ENCODE results near the gene C2CD4C.
"Not testable (repeated sequence)": the region's sequence is repeated elsewhere in the genome, so short reads cannot be mapped to it uniquely, and the experiment has no call there.

The C2CD4C gene

DNA sequence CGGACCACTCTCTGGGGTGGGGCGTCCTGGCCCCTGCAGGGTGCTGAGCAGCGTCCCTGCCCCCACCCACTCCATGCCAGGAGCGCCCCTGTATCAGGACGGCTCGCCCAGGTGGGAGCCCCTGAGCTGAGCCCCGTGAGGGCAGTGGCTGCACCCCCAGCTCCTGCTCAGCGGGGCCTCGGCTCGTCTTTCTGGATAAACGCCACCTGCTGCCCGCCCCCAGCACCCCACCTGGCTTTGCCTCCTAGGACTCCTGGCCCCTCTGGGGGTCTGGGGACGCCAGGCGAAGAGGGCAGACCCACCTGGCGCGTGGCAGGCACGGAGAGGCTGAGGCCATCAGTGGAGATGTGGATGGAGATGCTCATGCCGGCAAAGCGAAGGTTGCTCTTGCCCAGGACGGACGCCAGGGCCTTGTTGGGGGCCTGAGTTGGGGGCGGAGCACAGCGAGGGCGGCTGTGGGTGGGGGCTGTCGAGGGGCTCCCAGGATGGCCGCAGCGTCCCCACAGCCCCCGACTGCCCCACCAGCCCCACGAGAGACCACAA lies 29.5 kb upstream of the C2CD4C start:
- no peak for DNase-seq

DNA sequence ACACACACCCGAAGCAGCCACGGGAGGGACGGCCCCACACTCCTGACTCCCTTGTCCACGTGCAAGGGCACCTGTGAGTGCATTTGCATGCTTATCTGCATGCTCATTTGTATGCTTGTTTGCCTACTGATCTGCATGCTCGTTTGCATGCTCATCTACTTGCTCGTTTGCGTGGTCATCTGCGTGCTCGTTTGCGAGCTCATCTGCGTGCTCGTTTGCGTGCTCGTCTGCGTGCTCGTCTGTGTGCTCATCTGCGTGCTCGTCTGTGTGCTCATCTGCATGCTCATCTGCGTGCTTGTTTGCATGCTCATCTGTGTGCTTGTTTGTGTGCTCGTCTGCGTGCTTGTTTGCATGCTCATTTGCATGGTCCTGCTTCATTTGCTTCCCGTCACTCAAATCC lies 28.1 kb upstream of the C2CD4C start:
- no peak for DNase-seq

DNA sequence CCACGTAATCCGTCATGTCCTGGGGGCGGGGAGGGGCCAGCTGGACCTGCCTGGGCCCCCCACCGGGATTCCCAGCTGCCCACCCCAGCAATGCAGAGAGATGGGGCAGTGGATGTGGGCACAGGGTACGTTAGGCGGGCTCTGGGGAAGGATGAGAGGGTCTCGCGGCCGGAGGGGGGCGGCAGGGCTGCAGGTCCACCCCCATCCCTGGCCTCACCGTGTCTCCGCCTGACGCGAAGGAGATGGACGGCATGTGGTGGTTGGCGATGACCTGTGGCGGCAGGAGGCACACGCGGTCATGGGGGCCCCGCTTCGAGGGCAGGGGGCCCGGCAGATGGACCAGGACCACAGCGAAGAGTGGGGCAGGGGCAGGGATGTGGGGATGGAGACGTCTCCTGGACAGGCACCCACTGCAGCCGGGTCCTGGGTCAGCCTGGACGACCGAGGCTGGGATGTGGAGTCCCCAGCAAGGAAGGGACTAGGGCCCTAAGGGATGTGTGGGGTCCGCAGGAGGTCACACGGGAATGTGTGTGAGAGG lies 27.5 kb upstream of the C2CD4C start:
- DNase-seq = no peak

DNA sequence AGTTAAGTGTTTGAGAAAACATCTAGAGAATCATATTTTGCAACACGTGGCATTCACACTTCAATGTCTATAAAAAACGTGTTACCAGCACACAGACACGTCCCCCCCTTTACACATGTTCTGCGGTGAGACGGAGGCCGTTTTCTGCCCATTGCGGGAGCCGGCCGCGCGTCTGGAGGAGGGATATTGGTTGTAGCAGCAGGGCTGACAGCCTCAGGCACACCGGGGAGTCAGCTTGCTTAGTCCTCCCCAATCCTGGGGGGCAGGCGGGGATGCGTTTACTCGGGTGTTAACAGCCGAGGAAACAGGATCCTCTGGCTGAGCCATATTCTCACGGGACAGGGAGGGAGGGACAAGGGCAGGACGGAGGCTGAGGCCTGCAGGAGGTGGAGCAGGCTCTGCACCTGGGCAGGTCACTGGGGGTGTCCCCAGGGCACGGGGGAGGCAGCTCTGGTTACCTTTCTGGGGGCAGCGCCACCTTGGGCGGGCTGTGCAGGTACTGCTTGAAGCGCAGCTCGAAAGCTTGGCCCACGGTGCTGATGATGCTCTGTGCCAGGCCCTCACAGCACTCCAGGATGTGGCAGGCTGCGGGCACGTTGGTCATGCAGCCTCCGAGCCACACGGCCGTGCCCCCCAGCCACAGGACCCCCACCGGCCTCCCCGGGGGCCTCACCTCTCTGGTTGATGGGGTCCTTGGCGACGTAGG lies 26.9 kb upstream of the C2CD4C start:
- DNase-seq = no peak

DNA sequence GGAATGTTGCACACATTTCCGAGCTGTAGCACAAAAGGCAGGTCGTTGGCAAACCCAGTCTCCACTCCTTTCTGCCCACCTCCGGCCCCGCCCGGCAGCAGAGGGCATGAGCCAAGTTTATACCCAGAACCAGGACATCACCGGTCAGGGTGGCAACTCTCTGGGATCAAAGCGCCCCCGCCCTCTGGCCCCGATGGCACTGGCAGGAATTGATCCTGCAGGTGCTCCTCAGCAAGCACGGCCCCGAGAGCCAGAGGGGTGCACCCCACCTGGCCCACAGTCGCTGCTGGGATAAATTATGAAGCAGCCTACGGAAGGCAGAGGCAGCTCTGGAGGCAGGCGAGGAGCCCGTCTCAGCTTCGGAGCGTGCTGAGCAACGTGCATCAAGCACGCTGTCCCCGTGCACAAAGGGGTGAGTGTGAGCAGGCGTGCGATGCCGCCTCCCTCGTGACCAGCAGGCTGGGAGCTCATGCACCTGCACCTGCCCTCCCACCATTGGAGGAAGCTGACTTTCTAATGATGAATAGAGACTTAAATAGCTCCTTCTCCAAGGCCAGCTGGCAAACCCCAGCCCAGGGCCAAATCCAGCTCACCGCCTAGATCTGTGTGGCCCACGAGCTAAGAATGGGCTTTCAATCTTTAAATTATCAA lies 26.2 kb upstream of the C2CD4C start:
- DNase-seq = no peak

DNA sequence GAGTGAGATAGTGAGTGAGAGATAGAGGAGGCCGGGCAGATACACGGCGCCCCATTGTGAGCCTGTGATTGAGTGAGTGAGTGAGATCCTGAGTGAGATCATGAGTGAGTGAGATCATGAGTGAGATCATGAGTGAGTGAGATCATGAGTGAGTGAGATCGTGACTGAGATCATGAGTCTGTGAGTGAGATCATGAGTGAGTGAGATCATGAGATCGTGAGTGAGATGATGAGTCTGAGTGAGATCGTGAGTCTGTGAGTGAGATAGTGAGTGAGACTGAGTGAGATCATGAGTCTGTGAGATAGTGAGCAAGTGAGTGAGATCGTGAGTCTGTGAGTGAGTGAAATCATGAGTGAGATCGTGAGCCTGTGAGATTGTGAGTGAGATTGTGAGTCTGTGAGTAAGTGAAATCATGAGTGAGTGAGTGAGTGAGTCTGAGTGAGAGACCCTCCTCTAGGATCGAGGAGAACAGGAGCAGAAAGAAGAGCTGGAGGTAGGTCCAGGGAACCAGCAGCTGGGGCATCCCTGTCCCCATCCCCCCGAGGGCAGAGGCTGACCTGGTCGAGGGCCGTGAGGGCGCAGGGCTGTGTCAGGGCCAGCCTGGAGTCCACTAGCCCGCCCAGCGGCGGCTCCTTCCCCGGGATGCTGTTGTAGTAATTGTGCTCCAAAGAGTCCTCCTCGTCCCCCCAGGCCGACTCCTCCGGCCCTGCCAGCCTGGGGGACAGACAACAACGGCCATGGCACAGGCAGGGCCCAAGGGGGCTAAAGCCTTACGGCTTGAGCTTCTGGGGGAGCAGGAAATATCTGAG lies 25.4 kb upstream of the C2CD4C start:
- no peak for DNase-seq

DNA sequence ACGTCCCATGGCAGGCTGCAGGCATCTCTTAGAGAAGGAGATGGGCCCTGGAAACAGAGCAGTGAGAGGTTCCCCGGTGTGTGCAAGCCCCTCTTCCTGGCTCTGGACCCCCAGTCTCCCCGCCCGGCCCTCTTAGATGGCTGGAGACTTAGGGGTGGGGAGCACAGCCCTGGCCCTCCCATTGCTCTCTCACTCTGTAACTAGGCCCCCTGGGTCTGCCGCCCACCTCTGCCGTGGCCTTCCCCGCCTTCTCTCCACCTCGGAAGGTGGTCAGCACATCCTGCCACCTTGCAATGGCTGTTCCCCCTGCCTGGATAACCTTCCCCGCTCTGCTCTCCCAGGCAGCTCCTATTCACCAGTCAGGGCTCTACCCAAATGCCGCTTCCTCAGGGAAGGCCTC lies 21.8 kb upstream of the C2CD4C start:
- no peak for DNase-seq

DNA sequence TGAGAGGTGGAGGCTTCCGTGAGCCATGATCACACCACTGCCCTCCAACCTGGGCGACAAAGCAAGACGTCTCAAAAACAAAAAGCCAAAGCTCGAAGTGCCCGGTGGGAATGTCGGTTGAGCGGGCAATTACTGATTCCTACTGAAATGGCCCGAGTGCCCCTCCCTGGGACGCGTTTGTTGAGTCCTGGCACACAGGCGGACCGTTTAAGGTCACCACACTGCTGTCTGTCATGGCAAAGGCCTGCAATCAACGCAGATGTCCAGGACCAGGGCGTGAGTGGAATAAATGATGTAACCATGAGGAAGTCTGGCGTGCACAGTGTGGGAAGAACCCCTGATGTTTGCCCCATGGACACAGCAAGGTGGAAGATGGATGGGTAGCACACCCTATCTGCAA lies 19.2 kb upstream of the C2CD4C start:
- DNase-seq = no peak

DNA sequence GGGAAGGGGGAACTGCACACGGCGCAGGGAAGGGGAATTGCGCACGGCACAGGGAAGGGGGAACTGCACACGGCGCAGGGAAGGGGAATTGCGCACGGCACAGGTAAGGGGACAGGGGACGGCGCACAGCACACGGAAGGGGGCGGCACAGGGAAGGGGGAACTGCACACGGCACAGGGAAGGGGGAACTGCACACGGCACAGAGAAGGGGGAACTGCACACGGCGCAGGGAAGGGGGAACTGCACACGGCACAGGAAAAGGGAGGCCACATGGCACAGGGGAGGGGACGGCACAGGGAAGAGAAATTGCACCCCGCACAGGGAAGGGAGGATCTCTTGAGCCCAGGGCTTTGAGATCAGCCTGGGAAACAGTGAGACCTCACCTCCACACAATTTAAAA lies 18.7 kb upstream of the C2CD4C start:
- DNase-seq = not testable (repeated sequence)

DNA sequence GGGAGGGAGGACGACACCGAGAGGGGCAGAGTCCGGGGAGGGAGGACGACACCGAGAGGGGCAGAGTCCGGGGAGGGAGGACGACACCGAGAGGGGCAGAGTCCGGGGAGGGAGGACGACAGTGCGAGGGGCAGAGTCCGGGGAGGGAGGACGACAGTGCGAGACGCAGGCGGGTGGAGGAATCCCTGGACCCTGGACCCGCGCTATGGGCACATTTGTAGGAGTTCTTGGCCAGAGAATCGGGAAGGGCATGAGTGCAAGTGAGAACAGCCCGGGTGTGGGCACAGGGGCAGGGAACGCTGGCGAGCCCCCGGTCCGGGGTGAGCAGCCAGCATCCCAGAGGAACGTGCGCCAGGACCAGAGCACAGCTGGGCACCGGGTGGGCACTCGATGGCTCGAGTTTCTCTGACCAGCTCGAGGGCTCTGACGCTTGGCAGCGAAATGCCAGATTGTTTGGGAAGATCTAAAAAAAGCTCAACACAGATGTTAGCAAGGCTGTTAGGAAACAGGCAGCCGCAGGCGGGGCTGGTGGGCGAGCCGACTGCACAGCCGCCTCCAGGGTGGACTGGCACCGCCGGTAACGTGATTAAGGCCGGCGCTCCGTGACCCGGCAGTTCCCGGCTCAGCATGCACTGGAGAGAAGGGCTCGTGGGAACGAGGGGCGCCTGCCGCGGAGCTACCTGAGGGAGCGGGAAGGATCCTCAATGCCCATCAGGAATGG lies 17.9 kb upstream of the C2CD4C start:
- DNase-seq = no peak

DNA sequence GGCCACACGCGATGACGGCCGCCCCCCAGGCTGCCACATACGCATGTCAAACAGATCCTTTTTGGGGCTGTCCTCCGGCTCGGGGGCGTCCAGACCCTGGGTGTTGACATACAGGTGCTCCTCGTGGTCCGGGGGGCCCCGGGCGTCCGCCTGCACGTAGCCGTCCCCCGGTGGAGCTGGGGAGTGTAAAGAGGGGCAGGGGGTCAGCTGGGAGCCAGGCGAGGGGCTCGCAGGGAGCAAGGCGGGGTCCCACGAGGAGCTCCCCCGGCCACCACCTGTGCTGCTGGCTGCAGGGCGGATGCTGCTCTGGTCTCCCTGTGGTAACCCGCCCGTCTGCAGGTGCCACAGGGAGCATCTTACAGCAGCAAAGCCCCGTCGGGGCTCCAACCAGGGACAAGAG lies 16.1 kb upstream of the C2CD4C start:
- DNase-seq = no peak

DNA sequence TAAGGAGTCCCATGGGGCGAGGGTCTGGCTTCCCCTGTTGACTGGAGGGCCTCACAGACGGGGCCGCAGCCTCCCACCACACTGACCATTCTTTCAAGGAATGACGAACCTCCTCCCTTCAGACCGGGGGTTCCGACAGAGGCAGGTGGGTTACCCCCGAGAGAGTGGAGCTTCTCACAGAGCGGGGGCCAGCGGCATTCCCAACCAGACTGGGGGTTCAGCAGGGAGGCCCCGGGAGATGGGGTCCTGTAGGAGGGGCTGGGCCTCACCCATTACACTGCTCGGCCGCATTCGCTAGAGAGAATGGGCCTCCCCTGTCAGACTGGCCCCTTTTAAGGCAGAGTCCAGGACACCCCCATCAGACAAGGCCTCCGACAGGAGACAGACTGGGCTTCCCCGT lies 15.6 kb upstream of the C2CD4C start:
- no peak for DNase-seq

DNA sequence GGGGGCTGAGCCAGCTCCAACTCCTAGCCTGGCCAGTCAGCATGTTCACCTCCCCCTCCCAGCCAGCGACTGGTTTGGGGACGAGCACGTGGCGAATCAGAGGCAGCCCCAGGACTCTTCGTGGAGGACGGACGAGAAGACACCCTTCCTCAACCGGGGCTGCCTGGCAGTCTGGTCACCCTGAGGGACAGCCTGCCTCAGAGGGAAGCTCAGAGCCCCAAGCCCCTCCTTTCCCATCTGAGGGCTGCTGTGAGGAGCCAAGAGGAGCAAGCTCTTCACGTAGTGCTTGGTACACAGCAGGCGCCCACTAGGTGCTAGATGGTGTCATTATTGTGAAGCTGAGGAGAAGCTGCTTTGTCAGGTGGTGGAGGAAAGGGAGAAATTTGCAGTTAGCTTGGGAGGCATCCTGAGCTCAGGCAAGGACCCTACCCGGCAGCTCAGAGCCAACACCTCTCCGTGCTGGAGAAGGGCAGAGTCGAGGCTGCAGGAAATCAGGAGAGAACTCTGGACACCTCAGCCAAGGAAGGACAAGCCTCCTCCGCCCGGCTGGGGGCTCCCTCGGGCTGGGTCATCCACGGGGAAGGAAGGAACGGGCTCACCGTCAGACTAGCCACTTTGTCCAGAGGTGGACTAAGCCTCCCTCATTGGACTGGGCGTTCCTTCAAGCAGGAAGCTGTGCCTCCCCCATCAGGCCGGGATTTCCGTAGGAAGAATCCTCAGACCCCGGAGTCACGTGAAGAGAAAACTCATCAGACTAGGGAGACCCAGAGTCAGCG lies 14.9 kb upstream of the C2CD4C start:
- no peak for DNase-seq

DNA sequence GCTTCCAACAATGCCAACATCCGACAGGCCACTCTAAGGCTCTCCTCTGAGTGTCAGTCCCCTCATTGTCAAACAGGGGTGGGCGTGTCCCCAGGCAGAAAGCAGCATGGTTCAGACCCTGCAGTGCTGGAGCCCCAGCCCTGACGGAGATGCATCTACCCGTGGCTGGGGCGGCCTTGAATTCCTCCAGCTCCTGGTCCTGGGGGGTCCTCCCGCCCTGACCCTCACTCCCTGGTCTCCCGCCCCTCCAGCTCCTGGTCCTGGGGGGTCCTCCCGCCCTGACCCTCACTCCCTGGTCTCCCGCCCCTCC lies 13.9 kb upstream of the C2CD4C start:
- DNase-seq = not testable (repeated sequence)

DNA sequence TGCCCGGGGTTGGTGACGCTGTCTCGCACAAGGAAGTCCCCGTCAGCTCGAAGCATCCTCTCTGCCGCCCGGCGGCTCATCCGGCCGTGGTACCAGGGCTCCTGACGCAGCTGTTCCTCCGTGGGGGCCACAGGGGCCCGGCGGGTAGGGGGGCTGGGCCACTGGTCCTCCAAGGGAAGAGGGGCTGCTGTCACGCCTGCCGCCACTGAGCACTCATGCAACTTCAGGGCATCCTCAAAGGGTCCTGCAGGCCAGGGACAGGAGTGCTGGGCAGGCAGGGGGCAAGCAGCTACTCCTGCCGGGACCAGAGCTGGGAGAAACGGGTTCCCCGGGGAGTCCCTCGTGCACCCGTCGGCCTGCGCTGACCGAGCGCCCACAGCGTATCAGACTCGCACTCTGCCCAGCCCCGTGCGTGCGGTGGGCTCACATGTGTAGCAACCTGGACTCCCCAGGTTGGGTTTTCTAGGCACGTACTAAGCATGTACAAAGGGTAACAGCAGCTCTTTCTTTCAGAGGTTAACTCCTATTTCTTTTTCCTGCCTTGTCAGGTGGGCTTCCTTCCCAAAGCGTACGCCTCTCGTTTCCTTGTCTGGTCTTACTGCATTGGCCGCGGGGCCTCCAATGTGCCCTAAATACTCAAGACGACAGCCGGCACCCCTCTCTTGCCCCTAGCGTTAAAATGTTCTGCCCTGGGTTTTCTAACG lies 13.4 kb upstream of the C2CD4C start:
- DNase-seq = no peak

DNA sequence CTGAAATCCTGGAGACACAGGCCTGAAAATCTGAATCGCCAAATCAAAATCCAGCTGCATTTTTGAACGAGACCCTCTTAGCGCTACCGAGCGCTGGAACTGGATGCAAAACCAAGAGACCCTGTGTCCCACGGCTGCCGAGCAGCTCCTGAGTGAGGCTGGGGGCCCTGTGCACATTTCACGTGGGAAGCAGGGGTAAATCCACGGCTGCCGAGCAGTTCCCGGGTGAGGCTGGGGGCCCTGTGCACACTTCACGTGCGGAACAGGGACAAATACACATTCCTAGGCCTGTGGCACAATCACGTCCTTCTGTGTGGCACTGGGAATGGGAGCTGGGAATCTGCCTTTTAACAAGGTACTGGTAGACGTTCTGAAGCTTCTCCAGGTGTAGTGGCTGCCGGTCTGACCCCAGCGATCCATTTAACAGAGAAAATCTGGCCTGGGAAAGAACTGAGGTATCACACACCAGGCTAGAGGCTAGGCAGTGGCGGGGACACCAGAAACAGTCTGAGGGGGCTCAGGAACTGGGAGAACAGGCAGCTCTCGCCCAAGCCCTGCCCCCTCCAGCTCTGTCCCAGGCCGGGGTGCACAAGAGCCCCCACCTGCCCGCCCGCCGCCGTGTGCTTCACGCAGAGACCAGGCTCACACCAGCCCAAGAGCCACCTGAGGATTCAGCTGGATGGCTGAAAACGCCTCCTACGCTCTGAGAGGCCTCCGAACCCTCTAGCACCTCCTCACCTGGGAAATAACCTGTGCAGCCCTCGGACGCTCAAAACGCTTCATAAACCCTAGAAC lies 11.0 kb upstream of the C2CD4C start:
- DNase-seq = no peak

DNA sequence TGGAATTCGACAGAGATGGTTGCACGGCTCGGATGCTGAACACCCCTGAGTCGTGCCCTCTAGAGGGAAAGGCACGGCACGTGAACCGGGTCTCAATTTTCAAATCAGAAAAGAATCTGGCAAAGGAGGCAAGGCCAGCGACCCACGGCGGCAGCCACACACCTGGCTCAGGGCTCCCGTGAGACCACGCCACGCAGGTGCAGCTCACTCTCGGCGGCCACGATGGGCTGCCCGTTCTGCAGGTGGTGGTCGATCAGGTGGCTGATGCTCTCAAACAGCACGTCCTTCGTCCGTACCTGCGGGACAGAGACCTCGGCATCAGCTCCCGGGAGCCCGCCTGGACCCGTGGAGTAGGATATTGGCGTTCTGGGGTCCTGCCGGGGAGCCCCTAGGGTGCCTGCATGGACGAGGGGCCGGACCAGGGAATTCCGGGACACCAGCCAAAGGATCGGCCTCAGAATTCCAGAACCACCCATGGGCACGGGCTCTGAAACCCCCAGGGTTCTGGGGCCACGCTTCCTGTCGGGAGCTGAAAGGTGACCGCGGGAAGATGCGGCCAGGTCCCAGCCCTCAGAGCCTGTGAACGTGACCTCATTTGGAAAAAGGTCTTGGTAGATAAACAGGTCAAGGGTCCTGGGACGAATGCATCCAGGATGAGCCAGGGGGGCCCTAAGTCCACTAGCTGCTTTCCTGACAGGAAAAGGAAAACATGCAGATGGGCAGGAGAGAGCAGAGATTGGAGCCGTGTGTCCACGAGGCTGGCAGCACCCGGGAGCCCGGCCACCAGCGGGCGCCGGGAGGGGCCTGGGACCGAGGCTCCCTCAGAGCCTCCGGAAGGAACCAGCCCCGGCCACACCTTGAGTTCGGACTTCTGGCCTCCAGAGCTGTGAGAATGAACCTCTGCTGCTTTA lies 10.1 kb upstream of the C2CD4C start:
- no peak for DNase-seq

DNA sequence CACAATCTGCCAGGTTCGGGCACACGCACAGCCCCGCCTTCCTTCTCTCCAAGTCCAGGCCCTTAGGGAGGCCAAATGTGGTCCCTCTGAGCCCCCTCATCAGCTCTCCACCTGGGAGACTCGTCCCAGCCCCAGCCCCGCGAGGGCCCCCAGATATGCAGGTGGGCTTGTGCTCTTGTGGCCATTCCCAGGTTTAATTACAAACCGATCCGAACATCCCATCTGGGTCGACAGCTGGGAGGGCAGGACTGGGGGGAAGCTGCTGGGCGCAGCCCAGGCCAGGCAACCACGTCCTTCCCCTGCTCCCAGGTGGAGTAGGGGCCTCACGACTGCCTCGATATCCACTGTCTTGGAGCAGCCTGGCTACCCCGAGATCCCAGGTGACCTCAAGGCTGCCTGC lies 7.5 kb upstream of the C2CD4C start:
- no peak for DNase-seq

DNA sequence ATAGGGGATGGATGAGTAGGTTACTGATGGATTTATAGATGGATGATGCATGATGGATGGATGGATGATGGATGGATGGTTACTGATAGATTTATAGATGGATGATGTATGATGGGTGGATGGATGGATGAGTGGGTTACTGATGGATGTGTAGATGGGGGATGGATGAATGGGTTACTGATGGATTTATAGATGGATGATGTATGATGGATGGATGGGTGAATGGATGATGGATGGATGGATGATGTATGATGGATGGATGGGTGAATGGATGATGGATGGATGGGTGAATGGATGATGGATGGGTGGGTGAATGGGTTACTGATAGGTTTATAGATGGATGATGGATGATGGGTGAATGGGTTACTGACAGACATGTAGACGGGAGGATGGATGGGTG lies 6.3 kb upstream of the C2CD4C start:
- no peak for DNase-seq
